HepG2 (cell line): Measurements from ENCODE around the gene TMEM63C. TPM values are rescaled to one million over a fixed set of nuclear protein-coding genes. Genes with fewer than 3 reads are reported as not detected.

ENCODE experiments used
- ATF5 ChIP-seq: sonication (generic); formaldehyde crosslinking; IDR thresholded peaks from 2 replicates; pipeline ENCODE4 v1.4.0; 2020; ENCODE audit warnings: mild to moderate bottlenecking, low read depth, missing genetic modification reagents
- DMAP1 ChIP-seq: IDR thresholded peaks from 2 replicates; pipeline ENCODE4 v1.6.1; 2016
- DZIP1 ChIP-seq: sonication (generic); formaldehyde crosslinking; IDR thresholded peaks from 2 replicates; pipeline ENCODE4 v1.5.0; 2020; ENCODE audit warnings: mild to moderate bottlenecking, missing genetic modification reagents
- JARID2 ChIP-seq: sonication (generic); formaldehyde crosslinking; IDR thresholded peaks from 2 replicates; pipeline ENCODE4 v1.8.1; 2023; ENCODE audit warnings: missing genetic modification reagents, inconsistent platforms; ENCODE audit not compliant: insufficient replicate concordance
- KLF16 ChIP-seq, 2 experiments: sonication (generic) in 1 of 2; formaldehyde crosslinking in 1 of 2; IDR thresholded peaks; 2 replicates each; pipeline versions ENCODE4 v1.6.1 to v1.8.0; 2016 to 2023; ENCODE audit warnings: missing genetic modification reagents in 2 of 2, missing compliant biosample characterization in 1 of 2
- MYNN ChIP-seq: sonication (generic); formaldehyde crosslinking; IDR thresholded peaks from 2 replicates; pipeline ENCODE4 v1.4.0; 2020; ENCODE audit warnings: mild to moderate bottlenecking, low read depth, missing genetic modification reagents
- NAIF1 ChIP-seq: sonication (generic); formaldehyde crosslinking; IDR thresholded peaks from 2 replicates; pipeline ENCODE4 v1.5.0; 2020; ENCODE audit warnings: mild to moderate bottlenecking, missing genetic modification reagents, borderline replicate concordance
- NR2F6 ChIP-seq, 2 experiments: IDR thresholded peaks; 2 replicates each; pipeline ENCODE4 v1.6.1; 2016; ENCODE audit warnings: antibody characterized with exemption in 1 of 2, mild to moderate bottlenecking in 1 of 2
- PHF20 ChIP-seq: sonication (generic); formaldehyde crosslinking; IDR thresholded peaks from 2 replicates; pipeline ENCODE4 v1.5.0; 2020; ENCODE audit warnings: mild to moderate bottlenecking, missing genetic modification reagents
- SMAD3 ChIP-seq: sonication (generic); formaldehyde crosslinking; IDR thresholded peaks from 2 replicates; pipeline ENCODE4 v1.4.0; 2020; ENCODE audit warnings: missing genetic modification reagents
- TAF15 ChIP-seq: fragments of 200-400 bp; formaldehyde crosslinking; IDR thresholded peaks from one replicate; pipeline ENCODE4 v1.6.1; 2018; ENCODE audit warnings: mild to moderate bottlenecking, low read depth, low read length; ENCODE audit not compliant: poor library complexity, severe bottlenecking
- USF2 ChIP-seq, 2 experiments: sonication (generic) in 1 of 2; formaldehyde crosslinking in 1 of 2; IDR thresholded peaks; 2 replicates each; pipeline versions ENCODE4 v1.5.1 to v1.6.1; 2011 to 2020; ENCODE audit warnings: borderline replicate concordance in 1 of 2, low read depth in 1 of 2, low read length in 1 of 2, mild to moderate bottlenecking in 1 of 2, missing genetic modification reagents in 1 of 2, moderate library complexity in 1 of 2
- ZBTB14 ChIP-seq: sonication (generic); formaldehyde crosslinking; IDR thresholded peaks from 2 replicates; pipeline ENCODE4 v1.4.0; 2020; ENCODE audit warnings: missing genetic modification reagents
- ZBTB25 ChIP-seq: IDR thresholded peaks from 2 replicates; pipeline ENCODE4 v1.6.1; 2018; ENCODE audit warnings: missing genetic modification reagents
- ZNF337 ChIP-seq: sonication (generic); formaldehyde crosslinking; IDR thresholded peaks from 2 replicates; pipeline ENCODE4 v1.5.1; 2020; ENCODE audit warnings: missing genetic modification reagents, low read depth, mild to moderate bottlenecking, borderline replicate concordance
- ZNF503 ChIP-seq: sonication (generic); formaldehyde crosslinking; IDR thresholded peaks from 2 replicates; pipeline ENCODE4 v1.4.0; 2020; ENCODE audit warnings: missing genetic modification reagents
- ZNF746 ChIP-seq: sonication (generic); formaldehyde crosslinking; IDR thresholded peaks from 2 replicates; pipeline ENCODE4 v1.8.0; 2022; ENCODE audit warnings: mild to moderate bottlenecking, missing genetic modification reagents
- ZSCAN29 ChIP-seq: sonication (generic); formaldehyde crosslinking; conservative IDR thresholded peaks from 2 replicates; pipeline ENCODE4 v1.4.0; 2020; ENCODE audit warnings: mild to moderate bottlenecking, missing genetic modification reagents
- polyA plus RNA-seq, 8 experiments: library from polyadenylated mRNA; depleted of rRNA in 3 of 8; stranded (reverse) in 7 of 8; unstranded in 1 of 8; fragments of >200 nt; fragmentation: Illumina TruSeq in 4 of 8; extraction: Trizol in 4 of 8; gene quantifications; 2 replicates each; pipeline versions ENCODE4 v1.2.1 to v1.2.3, GENCODE V29; 2011 to 2016; ENCODE audit warnings: low read depth in 4 of 8, missing spikeins in 1 of 8, mixed read lengths in 1 of 8; ENCODE audit not compliant: insufficient read depth in 1 of 8
- total RNA-seq, 5 experiments: library from RNA; depleted of rRNA; stranded (reverse); fragments of >200 nt; fragmentation: Illumina TruSeq; extraction: Trizol; gene quantifications; 2 replicates each; pipeline ENCODE4 v1.2.3, GENCODE V29; 2016; ENCODE audit warnings: low read depth in 1 of 5

TMEM63C gene
- total and polyA plus RNA-seq, 2 of the 13 experiments (the other 11 are each of a cell fraction or from before 2014, with no cell fraction given): 0.17 to 0.27 TPM

- peak; percentile 61; the same call in 1 of the 2 replicates for TF ChIP-seq ZNF503 (CRISPR knock-in tag)
- TF ChIP-seq ZNF337 (CRISPR knock-in tag): no peak
- peak; percentile 90 for TF ChIP-seq JARID2
- TF ChIP-seq ZBTB14: no peak
- TF ChIP-seq USF2 (IDR thresholded peaks at IDR 0.05; ENCODE audit: low read depth, low read length): no peak
- no peak for TF ChIP-seq USF2 (CRISPR knock-in tag; IDR thresholded peaks at IDR 0.05; ENCODE audit: borderline replicate concordance)
- peak; percentile 52; the same call in 1 of the 2 replicates for TF ChIP-seq PHF20 (CRISPR knock-in tag)
- TF ChIP-seq NAIF1 (CRISPR knock-in tag): no peak
- TF ChIP-seq NR2F6 (IDR thresholded peaks at IDR 0.05): no peak
- 0 out of 2 replicates have a peak, but pooled peaks have one; percentile 18 for TF ChIP-seq NR2F6 (CRISPR knock-in tag; IDR thresholded peaks at IDR 0.05)
- TF ChIP-seq DZIP1 (CRISPR knock-in tag): no peak
- TF ChIP-seq DMAP1 (CRISPR knock-in tag): no peak
- TF ChIP-seq KLF16 (CRISPR knock-in tag; IDR thresholded peaks at IDR 0.05): peak in 1 of 2 experiments; percentile 97; a peak in 2 of 4 replicates
- no peak for TF ChIP-seq TAF15
- peak; percentile 69; the same call in 1 of the 2 replicates for TF ChIP-seq ZNF746 (CRISPR knock-in tag)
- peak; percentile 84 for TF ChIP-seq ZBTB25 (CRISPR knock-in tag)
- TF ChIP-seq ZSCAN29 (CRISPR knock-in tag): no peak
- no peak for TF ChIP-seq ATF5 (CRISPR knock-in tag)
- TF ChIP-seq SMAD3: peak; percentile 97
- peak; percentile 71; the same call in 1 of the 2 replicates for TF ChIP-seq MYNN (CRISPR knock-in tag)
Observed at GRCh38 chr14:77208291-77208978, 26.8 kb downstream of the TMEM63C start (continued).
